ENCODE data around the gene ABCF3. TPM values are rescaled to one million over a fixed set of nuclear protein-coding genes. Genes with fewer than 3 reads are reported as not detected.
A peak's percentile ranks its signal among the peaks of the same experiment; 100 is the strongest.

The ABCF3 gene
- total RNA-seq, 1 experiment from 2014 or later: 56.1 TPM

DNA sequence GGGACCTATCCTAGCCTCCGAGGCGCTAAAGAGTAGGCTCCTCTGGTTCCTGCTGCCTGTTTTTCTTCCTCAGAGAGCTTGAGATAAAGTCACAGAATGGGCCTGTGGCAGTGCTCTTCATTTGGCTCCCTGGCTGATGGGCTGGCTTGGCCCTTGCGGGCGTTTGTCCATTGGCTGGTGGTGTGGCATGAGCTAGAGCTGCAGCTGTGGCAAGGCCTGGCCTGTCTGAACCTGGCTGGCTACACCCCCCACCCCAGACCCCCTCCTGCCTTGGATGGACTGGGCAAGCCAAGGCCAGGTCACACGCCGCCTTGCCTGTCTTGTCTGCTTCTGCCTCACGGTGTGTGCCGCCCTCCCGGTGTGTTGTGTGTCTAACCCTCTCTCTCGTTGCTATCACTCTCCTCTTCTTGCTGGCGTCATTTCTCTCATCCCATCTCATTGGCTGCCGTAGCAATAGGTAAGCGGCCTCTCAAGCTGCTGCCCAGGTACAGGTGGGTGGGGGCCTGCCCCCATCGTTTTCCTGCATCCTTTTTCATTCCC, 8.2 kb upstream of the ABCF3 start:
- TF ChIP-seq, protein P1, sequence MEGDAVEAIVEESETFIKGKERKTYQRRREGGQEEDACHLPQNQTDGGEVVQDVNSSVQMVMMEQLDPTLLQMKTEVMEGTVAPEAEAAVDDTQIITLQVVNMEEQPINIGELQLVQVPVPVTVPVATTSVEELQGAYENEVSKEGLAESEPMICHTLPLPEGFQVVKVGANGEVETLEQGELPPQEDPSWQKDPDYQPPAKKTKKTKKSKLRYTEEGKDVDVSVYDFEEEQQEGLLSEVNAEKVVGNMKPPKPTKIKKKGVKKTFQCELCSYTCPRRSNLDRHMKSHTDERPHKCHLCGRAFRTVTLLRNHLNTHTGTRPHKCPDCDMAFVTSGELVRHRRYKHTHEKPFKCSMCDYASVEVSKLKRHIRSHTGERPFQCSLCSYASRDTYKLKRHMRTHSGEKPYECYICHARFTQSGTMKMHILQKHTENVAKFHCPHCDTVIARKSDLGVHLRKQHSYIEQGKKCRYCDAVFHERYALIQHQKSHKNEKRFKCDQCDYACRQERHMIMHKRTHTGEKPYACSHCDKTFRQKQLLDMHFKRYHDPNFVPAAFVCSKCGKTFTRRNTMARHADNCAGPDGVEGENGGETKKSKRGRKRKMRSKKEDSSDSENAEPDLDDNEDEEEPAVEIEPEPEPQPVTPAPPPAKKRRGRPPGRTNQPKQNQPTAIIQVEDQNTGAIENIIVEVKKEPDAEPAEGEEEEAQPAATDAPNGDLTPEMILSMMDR (conservative IDR thresholded peaks at IDR 0.05): no peak
- H2BK20ac ChIP-seq (ENCODE audit: low read depth, low read length, poor library complexity, severe bottlenecking): no peak overlapping the region
- no peak overlapping the region for H3K27ac ChIP-seq (ENCODE audit: insufficient read length, low read depth, low read length)
- H3K4me1 ChIP-seq (ENCODE audit: insufficient read depth, low read length): no peaks in the 10 kb centered on the region; the same call in 1 of the 2 replicates
- H3K27me3 Mint-ChIP-seq (ENCODE audit: low read depth): no peaks in the 10 kb centered on the region
- no peak overlapping the region for H3T11ph ChIP-seq (ENCODE audit: low read length)
- no peak overlapping the region for H2AFZ ChIP-seq (ENCODE audit: low read length)
- H4K5ac ChIP-seq (ENCODE audit: insufficient read length, low read depth, low read length): no peak overlapping the region
- H3K14ac ChIP-seq (ENCODE audit: insufficient read depth, low read length): no peak overlapping the region
- H2BK120ac ChIP-seq (ENCODE audit: low read depth, low read length, poor library complexity, severe bottlenecking): no peak overlapping the region
- H3K4me1 Mint-ChIP-seq: peaks cover 21 to 31% of the 10 kb centered on the region in 2 experiments
- no peak overlapping the region for H4K91ac ChIP-seq (ENCODE audit: insufficient read length, low read depth, low read length)
- H3K23me2 ChIP-seq (ENCODE audit: insufficient read length, low read depth, low read length, poor library complexity, severe bottlenecking): peaks cover 16% of the 10 kb centered on the region
- H4K20me1 ChIP-seq (ENCODE audit: control insufficient read depth, insufficient read depth, insufficient read length): peaks cover 3% of the 10 kb centered on the region
- no CpG with 5 or more reads among the region's 14 CpGs for WGBS (ENCODE audit: extremely low coverage, insufficient read length, low lambda C conversion rate)
- no peak overlapping the region for H3K4ac ChIP-seq (ENCODE audit: low read depth, low read length)
- H2AK5ac ChIP-seq (ENCODE audit: insufficient read length, low read length): no peak overlapping the region
- no peak overlapping the region for H3K18ac ChIP-seq (ENCODE audit: insufficient read length, low read depth, low read length)
- no peak overlapping the region for H4K8ac ChIP-seq (replicated peaks; ENCODE audit: insufficient read length, low read depth, low read length)
- no peaks in the 10 kb centered on the region for H3K9me3 ChIP-seq (ENCODE audit: control insufficient read depth, low read depth, low read length)
- H2BK5ac ChIP-seq (ENCODE audit: insufficient read length, low read length): no peak overlapping the region
- H3K36me3 Mint-ChIP-seq (ENCODE audit: insufficient read depth in 1 of 3, low read depth in 3 of 3): peaks cover 43 to 69% (median 60%) of the 10 kb centered on the region in 3 experiments
- no peak overlapping the region for H2BK12ac ChIP-seq (ENCODE audit: insufficient read length, low read depth, low read length)
- peak overlapping the region; percentile 35 to 95; a peak in 3 of 5 replicates for H3K4me3 Mint-ChIP-seq
- no peaks in the 10 kb centered on the region for H3K9me3 Mint-ChIP-seq
- no peak overlapping the region for H2BK15ac ChIP-seq (ENCODE audit: low read depth, low read length)
- no peak for DNase-seq
- no peak overlapping the region for H3K56ac ChIP-seq (ENCODE audit: insufficient read length, low read depth, low read length)
- no peaks in the 10 kb centered on the region for H3K27me3 ChIP-seq (ENCODE audit: insufficient read depth, low read length)
- H3K27ac Mint-ChIP-seq: peak overlapping the region; percentile 57 to 100 (median 96); a peak in 5 of 7 replicates
- H3K23ac ChIP-seq (ENCODE audit: insufficient read length, low read depth, low read length): no peak overlapping the region
- peaks cover 7% of the 10 kb centered on the region for H3K79me1 ChIP-seq (ENCODE audit: insufficient read depth, low read depth, low read length, poor library complexity, severe bottlenecking)
- peaks cover 9% of the 10 kb centered on the region; the same call in 1 of the 2 replicates for H3K79me2 ChIP-seq (ENCODE audit: insufficient read depth, low read length)
- no peak overlapping the region for H3K9ac ChIP-seq (ENCODE audit: extremely low read depth, insufficient read length, low read length)
- no peak overlapping the region for H3K4me2 ChIP-seq (ENCODE audit: insufficient read depth, insufficient read length, low read length)
